ENCODE measurements around the gene CLEC16A.

CLEC16A gene

DNA sequence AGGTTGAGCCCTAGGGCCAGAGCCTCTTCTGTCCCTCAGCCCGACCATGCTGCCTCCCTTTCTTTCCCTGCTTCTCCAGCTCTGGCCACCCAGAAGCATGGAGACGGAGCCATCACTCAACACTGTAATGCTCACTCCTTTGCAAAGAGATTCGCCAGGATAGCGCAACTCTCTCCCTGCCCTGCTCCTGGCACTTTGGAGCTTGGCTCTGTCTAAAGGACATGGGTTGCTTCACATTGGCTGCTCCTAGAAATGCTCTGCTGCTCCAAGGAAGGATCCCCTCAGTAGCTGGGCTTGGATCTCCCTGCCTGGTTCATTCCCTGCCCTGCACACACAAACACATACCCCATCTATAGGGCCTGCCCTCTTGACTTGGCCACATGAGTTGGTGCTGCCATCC lies 76.0 kb downstream of the CLEC16A start:
- DNase-seq, result no peak

DNA sequence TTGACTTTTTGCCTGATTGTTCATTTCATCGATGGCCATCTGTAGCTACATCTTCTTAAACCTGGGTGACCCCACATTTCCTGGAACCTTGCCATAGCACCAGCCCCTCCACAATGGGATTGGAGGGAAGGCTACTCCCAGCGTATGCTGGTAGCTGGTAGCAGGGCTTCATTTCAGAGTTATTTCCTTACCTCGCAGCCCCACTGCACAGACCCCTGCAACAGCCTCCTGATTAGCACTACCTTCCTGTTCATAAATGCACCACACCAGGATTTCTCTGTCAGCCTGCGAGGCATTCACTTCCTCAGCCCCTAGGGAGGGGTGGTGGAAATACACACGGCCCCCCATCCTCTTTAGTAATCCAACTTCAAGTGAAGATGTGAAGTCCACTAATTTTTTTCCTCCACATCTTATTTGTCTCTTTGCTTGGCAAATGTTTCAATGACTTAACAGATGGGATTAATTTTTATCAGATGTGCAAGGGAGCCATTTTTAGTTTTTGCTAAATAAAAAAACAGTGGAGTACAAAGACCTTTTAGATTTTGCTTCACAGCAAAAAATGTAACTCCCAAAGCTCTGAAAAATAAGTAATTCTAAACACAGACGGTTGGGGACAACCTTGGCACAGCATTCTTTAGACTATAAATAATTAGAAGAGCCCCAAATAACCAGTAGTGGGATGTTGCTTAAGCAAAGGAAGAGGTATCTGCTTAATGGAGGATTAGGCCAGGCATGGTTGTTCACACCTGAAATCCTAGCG lies 76.6 kb downstream of the CLEC16A start:
- DNase-seq, result no peak

DNA sequence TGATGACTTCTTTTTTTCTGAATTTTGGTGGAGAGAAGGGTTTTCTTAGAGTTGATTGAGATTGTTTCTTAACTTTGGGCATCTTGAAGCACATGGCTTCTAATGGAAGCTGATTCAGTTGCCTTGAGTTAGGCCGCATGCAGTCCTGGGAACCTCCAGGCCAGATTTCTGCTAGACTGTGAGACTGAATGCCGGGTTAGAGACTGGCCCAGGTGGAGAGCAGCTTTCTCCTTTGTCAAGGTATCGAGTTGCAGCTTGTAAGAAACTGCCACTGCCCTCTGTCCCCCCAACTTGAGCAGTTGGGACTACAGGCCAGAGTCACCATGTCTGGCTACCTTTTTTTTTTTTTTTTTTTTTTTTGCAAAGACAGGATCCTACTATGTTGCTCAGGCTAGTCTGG lies 77.6 kb downstream of the CLEC16A start:
- DNase-seq, result no peak

DNA sequence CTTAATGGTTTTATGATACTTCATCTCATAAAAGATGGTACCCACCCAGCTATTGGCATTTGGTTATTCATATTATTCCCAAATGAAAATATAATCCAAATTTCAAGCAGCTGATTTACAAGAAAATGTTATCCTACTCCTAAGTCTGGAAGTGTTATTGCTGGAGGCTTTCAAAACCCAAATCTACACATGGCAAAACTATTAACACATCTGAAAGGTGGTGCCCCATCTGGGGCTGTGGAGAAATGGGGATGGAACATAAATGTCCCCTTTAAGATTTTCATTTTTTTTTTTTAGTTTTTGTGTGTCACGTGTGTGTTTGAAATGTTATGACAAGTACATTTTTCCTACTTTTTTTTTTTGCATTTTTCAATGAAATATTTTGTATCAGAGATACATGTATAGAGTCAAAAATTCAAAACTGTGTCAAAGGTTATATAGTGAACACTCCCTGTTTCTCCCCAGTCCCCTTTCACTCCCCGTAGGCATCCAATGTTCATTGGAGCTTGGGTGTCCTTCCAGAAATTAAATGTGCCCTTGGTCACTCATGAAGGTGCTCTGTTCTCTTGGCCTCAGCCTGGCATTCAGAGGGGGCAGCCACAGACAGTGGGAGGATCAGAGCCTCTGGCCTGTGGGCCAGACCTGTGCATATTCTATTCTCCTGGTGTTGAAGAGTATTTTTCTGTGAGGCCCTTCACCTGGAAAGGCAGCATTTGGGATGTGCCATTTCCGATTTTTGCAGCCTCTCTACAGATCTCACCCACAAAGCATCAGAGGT lies 79.1 kb downstream of the CLEC16A start:
- no peak for DNase-seq

DNA sequence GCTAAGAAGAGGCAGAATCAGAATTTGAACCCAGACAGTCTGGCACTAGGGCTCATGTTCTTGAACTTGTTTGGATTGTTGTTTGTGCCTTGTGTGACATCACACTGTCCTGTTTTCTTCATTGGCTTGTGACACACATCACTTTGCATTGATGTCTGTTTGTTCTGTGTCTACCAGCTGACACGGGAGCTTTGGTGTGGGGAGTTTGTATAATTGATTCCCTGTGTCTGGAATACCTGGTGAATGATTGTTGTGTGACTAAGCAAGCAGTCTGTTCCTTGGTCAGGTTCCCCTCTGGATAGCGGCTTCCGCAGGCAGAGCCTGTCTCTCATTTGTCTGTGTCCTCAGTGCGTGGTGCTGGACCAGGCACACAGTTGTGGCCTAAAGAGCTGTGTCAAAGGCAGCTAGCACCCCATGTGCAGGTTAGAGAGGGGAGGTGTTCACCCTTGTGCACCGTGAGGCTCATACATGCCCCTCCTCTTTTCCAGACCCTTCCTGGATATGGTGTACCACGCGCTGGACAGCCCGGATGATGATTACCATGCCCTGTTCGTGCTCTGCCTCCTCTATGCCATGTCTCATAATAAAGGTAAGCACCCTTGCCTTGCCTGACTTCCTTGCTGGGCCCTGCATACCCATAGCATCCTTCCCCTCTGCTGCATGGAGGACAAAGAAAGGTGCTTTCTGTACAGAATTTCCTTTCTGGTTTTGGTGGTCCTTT lies 80.1 kb downstream of the CLEC16A start:
- peak; percentile 56 for DNase-seq

DNA sequence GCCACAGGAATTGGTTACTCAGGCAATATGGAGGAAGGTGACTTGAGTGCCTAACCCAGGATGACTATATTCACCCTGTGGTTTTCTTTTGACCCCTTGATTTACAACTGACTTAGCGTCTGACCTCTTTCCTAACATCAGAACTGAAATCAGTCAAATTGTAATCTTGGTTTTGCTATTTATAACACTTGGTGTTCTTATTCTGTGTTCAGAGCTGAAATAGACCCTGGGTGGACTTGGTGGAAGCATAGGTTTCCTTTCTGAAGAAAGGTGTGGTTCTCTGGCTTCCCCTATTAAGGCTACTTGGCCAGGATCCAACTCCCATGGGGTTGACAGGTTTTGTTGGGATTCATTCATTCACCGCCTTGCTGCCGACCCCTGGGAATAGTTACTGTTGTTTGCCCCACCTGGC lies 80.8 kb downstream of the CLEC16A start:
- DNase-seq, result peak; percentile 70

DNA sequence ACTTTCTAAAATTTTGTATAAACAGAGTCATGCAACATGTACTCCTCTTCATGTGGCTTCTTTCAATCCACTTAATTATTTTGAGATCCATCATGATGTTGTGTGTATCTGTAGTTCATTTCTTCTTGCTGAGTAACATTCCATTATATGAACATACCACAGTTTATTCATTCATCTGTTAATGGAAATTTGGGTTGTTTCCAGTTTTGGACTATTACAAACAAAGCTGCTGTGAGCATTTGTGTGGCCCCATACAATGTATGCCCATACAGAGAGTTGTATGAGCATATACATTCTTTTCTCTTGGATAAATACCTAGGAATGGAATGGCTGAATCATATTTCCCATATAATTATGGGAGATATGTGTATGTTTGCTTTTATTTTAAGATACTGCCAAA lies 85.6 kb downstream of the CLEC16A start:
- DNase-seq, result no peak

DNA sequence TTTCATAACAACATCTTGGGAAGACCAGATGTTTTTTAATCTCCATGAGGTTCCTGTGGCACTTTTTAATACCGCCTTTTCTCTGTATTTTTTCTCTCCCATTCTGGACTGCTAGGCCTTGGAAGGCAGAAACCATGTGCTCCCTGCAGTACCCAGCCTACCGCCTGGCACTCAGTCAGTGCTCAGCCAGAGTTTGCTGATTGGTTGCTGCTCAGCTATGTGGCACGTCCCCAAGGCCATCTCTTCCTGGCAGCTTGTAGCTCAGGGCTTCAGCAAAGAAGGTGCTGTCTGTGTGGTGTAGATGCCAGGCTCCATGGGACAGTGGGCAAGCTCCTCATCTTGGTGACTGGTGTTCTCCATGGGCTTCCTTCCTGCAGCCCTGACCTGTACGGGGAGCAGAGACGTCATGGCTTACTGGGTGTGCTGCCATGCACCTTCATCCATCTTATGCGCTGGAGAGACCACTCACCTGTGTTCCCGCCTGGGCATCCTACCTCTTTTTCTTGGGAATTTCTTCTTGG lies 86.7 kb downstream of the CLEC16A start:
- DNase-seq, result no peak

DNA sequence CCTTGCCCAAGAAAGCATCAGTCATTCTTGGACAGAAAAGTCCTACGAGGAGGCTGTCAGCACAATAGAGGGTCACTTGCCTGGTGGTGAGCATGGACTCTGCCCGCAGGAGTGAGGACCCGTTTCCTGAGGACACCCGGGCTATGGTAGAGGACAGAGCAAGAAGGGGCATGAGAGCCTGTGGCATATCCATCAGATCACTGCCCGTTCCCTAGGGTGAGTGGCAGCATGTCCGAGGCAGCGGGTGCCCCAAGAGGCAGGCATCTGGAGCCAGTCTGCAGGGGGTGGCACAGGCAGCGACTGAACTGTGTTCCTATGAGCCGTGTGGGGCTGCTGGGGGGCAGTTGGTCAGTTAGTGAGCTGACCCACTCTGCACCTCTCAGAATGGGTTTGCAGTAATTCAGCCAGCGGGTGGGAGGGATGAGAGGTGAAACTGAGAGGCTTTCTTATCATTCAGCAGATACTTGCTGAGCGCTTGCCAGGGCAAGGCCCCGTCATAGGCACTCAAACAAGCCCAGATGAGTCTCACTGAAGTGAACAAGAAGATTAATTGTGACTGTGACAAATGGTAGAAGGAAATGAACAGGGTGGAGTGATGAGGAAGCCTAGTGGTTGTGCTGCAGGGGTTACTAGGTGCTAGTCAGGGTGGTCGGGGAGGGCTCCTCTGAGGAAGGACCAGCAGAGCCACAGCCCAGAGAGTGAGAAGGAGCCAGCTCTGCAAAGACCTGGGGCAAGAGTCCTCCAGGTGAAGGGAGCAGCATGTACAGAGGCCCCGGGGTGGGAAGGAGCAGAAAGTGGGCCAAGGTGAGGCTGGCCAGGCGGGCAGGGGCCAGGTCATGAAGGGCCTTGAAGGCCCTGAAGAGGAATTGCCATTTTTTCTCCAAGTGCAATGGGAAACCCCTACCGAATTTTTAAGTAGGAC lies 87.9 kb downstream of the CLEC16A start:
- no peak for DNase-seq

DNA sequence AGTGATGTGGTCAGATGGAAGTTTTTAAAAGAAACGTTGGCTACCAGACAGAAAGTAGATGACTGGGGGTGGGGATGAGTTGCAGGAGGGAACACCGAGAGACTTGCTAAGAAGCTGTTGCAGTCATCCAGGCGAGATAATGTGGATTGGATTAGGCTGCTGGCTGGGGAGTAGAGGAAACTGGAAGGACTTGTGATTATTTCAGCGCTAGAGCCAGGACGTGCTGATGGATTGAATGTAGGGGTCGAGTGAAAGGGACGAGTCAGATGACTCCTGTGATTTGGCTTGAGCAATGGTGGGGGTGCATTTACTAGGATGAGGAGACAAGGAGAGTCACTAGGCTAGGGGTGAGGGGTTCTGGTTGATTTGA lies 88.5 kb downstream of the CLEC16A start:
- no peak for DNase-seq

DNA sequence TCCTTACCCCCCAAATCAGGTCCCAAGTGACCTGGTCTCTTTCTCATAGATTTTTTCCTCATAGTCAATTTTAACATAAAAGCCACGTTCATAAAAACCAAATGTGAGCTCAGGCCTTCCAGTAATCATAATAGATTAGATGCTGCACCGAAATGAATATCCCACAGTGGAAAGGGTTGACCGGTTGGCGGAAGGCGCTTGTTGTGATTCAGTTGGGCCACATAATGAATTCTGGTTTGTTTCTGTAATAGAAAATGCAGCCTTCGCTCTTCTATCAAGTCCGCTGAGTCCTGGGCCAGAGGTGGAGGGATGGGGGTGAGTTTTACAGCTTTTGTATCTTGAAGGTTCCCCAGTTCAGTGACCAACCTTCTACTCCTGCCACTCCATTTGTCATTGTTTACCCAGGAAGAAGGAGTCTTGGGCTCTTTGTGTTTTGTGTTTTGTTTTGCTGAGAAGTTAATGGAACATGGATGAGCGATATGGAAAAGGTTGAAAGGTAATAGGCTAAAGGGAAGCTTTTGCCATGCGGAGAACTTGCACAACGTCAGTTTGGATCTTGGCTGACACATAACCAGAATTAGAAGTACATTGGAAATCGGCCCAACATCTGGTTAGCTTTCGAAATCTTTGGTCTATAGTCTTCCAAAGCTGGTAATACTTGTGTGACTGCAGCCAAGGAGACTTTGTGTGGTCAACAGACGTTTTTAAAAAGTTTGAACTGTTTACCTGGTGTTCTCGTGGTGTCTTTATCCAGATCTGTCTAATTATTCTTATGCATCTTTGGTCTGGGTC lies 89.5 kb downstream of the CLEC16A start:
- DNase-seq, result no peak

DNA sequence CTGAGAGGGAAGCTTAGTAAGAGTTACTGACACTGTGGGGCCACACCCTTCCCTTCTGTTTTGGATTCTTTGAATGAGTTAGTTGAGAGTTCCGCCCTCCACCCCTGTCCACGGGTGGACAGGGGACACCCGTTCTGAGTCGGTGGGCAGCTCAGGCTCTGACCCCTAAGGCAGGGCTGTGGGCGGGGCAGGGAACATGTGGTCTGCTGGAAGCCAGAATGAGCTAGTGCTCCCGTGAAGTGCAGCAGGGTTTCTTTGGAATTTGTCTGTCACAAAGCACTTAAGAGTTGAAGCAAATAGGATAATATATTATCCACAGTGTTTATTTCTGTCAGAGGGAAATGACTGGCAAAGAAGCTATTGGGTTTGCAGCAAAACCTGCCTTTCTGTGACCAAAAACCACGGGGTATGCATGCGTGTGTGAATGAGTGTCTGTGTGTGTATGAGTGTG lies 90.1 kb downstream of the CLEC16A start:
- no peak for DNase-seq

DNA sequence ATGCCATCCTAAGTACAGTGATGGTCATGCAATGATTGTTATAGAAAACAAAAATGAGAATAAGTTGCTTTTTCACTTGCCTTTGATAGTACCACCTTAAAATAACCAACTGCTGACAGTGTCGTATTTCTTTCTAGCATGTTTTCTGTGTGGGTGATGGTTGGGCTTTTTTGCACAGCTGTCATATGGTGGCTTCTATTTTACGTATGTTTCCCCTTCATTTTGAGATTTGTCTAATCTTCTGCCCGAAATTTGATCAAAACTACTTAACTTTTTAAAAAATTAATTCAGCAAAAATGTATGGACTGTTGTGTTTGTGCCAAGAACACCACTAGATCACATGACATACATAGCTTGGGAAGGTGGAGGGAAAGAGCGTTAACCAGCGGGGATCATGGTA lies 90.7 kb downstream of the CLEC16A start:
- DNase-seq, result no peak

DNA sequence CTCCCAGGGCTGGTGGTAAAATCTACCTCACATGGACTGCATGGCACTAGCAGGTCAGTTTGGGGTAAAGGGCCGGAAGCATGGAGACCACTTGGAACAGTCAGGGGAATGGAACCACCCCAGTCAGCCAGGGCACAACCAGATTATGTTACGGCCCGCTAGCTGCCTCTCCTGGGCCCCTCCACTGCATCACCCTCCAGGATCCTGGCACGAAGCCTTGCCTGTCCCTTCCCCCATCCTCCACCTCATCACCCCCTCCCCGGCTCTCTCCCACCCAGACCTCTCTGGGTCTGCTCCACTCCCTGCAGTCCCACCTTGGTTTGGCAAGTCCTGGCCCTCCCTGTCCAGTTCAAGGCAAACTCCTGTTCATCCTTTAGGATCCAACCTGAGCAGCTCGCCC lies 91.7 kb downstream of the CLEC16A start:
- no peak for DNase-seq

DNA sequence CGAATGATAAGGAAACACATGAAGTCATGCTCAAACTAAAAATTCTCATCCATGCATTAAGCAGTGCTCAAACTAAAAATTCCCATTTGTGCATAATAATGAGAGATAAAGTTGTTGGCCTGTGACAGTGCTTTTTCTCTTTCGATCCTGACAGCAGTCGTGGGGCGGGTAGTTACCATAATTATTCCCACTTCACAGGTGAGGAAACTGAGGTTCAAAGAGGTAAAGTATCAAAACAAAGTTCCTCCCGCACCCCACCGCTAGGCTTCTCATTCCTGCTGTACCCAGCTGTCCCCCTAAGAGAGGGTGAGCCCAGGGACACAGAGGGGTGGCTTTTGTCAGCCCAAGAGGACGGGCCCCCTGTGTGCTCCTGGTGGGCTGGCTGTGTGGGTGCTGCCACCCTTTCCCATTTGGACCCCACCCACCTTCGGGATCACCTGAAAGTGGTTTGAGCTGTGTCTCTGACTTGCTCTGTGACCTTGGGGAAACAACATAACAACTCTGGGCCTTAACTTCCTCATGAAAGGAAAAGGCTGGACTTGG lies 92.6 kb downstream of the CLEC16A start:
- no peak for DNase-seq

DNA sequence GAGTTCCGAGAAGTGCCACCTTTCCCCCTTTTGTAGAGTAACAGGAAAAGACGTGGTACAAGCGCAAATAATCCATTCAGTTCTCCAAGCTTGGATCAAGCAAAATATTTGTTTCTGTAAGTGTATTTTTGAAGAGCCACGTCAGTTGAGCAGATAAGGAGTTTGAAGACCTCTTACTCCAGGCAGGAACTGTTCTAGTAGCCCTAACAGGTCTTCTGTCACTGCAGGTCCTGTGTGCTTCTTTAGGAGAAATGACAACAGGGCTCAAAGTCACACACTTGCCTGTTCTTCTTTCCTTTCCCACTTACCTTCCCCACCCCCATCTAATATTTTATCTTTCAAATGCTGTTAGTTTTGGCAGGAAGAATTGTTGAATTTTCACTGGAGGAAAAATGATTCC lies 93.9 kb downstream of the CLEC16A start:
- no peak for DNase-seq

DNA sequence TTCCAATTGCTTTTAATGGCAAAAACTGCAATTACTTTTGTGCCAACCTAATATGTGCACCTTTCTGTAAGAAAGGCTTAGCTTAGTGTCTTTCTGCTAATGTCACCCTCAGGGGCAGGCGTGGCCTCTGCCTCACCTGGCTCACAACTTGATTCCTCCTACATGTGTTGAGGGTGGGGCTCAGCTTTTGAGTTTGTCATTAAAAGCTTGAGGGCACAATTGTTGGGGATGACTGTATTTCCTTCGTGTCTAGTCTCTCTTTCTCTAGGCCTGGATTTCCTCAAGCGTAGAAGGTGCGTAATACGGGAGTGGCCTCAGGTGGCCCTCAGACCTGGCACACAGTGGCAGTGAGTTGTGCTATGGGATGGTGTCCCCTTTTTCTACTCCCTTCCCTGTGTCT lies 94.4 kb downstream of the CLEC16A start:
- no peak for DNase-seq

DNA sequence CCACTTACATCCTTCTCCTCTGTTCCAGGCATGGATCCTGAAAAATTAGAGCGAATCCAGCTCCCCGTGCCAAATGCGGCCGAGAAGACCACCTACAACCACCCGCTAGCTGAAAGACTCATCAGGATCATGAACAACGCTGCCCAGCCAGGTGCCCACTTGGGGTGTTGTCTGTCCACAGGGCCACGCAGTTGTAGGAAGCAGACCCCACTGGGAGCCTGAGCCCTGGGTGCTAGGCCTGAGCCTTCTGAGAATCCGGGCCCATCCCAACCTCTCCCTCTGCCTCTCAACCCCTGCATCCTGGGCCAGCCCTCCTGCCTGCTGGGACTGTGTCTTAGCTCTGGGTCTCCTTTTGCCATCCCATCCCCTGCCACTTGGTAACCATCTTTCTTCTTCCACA lies 95.4 kb downstream of the CLEC16A start:
- DNase-seq, result no peak

DNA sequence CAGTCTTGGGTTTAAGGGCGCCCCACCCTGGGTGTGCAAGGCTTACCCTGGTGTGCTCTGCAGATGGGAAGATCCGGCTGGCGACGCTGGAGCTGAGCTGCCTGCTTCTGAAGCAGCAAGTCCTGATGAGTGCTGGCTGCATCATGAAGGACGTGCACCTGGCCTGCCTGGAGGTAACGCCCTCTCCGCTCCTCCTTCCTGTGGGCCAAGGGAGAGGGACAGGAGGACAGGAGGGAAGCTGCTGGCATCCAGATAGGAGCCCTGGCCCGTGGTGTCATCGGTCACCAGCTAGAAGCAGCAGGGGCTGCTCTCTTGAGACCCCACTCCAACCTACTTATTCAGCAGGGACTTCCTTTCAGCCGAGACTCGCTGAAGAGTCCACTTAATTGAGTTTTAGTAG lies 97.8 kb downstream of the CLEC16A start:
- DNase-seq, result no peak

DNA sequence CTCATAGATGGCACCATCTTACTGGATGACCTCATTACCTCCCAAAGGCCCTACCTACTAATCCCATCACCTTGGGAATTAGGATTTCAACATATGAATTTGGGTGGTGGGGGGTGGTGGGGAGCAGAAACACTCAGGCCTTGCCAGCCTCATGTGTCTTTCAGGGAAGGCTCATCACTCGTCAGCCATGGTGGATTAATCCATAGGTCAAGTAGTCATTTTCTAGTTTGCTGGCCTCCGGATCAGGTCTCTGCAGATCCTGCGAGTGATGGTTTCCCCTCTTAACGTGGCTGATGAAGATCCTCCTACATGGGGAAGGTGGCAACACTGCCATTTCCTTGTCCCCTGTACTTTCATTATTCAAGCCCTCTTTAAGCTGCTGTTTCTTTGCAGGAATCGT lies 101.1 kb downstream of the CLEC16A start:
- no peak for DNase-seq

DNA sequence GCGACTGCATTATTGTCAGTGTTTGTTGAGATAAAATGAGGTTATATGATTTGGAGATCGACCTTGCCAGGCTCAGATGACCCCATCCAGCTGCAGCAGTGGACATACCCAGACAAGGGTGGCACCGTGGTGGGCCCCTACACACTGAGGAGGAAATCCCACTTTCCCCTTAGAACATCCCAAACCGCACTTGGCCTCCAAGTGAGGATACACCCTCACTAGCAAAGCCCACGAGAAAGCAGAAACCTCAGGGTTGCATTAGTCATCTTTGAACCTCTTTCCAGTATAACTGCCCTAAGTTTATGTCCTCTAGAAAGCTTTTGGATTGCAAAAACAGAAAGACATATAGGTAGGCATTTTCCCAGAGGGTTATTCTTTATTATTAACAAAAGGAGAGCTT lies 101.5 kb downstream of the CLEC16A start:
- DNase-seq, result no peak
